GM23338 (cell line): ENCODE data around the gene MICAL3. TPM values are rescaled to one million over a fixed set of nuclear protein-coding genes. Genes with fewer than 3 reads are reported as not detected.

Experiments
- CREB1 ChIP-seq: fragments of 250-450 bp; sonication (Bioruptor Pico); IDR thresholded peaks from 2 replicates; pipeline ENCODE4 v1.5.0; 2020; ENCODE audit warnings: low read depth, mild to moderate bottlenecking, moderate library complexity
- NANOG ChIP-seq: IDR thresholded peaks from 2 replicates; pipeline ENCODE4 v1.6.1; 2016; ENCODE audit warnings: antibody characterized with exemption, borderline replicate concordance
- polyA plus RNA-seq: library from polyadenylated mRNA; unstranded; fragments of >200 nt; fragmentation: Nextera tagmentation; extraction: Ambion mirVana; gene quantifications from 2 replicates; pipeline ENCODE4 v1.2.1, GENCODE V29; 2016
- total RNA-seq: library from RNA; depleted of rRNA; stranded (reverse); fragments of >200 nt; shearing (Covaris generic); gene quantifications from 2 replicates; pipeline ENCODE4 v1.2.3, GENCODE V29; 2014
- TF ChIP-seq, protein P1 (sequence below): IDR thresholded peaks from one replicate; pipeline ENCODE4 v1.6.1; 2018; ENCODE audit warnings: antibody characterized with exemption; ENCODE audit not compliant: unreplicated experiment
- TF ChIP-seq, protein P2 (sequence below), 2 experiments: fragments of 200-600 bp in 1 of 2; sonication (generic) in 1 of 2; conservative IDR thresholded peaks; 2 replicates each; pipeline versions ENCODE4 v1.5.1 to v1.6.1; 2016 to 2017; ENCODE audit warnings: antibody characterized with exemption in 2 of 2, low read depth in 2 of 2, mild to moderate bottlenecking in 2 of 2, moderate library complexity in 1 of 2
- TF ChIP-seq, protein P3 (sequence below): fragments of 250-450 bp; sonication (Bioruptor Pico); IDR thresholded peaks from 2 replicates; pipeline ENCODE4 v1.5.0; 2020; ENCODE audit warnings: mild to moderate bottlenecking, moderate library complexity

Gene MICAL3
- total and polyA plus RNA-seq, 2 experiments from 2014 or later, result 10.1 to 33.9 TPM

DNA sequence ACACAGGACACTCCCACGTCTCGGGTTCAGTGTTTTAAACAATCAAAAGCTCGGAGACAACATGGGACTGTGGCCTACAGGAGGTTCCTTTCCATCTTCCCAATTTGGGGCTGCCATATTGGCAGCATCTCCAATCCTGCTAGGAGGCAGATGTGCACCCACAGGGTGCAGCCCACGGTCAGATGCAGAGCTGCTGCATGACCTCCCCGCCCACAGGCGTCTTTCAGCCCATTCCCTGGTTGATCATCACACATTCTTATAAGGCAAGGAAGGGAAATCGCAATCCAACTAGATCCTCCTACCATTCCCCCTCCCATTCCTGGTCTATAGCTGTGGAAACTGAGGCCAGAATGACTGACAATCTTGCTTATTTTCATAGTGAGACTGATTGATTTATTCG lies 121.4 kb downstream of the MICAL3 start (continued):
- TF ChIP-seq, protein P1, sequence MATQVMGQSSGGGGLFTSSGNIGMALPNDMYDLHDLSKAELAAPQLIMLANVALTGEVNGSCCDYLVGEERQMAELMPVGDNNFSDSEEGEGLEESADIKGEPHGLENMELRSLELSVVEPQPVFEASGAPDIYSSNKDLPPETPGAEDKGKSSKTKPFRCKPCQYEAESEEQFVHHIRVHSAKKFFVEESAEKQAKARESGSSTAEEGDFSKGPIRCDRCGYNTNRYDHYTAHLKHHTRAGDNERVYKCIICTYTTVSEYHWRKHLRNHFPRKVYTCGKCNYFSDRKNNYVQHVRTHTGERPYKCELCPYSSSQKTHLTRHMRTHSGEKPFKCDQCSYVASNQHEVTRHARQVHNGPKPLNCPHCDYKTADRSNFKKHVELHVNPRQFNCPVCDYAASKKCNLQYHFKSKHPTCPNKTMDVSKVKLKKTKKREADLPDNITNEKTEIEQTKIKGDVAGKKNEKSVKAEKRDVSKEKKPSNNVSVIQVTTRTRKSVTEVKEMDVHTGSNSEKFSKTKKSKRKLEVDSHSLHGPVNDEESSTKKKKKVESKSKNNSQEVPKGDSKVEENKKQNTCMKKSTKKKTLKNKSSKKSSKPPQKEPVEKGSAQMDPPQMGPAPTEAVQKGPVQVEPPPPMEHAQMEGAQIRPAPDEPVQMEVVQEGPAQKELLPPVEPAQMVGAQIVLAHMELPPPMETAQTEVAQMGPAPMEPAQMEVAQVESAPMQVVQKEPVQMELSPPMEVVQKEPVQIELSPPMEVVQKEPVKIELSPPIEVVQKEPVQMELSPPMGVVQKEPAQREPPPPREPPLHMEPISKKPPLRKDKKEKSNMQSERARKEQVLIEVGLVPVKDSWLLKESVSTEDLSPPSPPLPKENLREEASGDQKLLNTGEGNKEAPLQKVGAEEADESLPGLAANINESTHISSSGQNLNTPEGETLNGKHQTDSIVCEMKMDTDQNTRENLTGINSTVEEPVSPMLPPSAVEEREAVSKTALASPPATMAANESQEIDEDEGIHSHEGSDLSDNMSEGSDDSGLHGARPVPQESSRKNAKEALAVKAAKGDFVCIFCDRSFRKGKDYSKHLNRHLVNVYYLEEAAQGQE, result no peak
- TF ChIP-seq, protein P2, sequence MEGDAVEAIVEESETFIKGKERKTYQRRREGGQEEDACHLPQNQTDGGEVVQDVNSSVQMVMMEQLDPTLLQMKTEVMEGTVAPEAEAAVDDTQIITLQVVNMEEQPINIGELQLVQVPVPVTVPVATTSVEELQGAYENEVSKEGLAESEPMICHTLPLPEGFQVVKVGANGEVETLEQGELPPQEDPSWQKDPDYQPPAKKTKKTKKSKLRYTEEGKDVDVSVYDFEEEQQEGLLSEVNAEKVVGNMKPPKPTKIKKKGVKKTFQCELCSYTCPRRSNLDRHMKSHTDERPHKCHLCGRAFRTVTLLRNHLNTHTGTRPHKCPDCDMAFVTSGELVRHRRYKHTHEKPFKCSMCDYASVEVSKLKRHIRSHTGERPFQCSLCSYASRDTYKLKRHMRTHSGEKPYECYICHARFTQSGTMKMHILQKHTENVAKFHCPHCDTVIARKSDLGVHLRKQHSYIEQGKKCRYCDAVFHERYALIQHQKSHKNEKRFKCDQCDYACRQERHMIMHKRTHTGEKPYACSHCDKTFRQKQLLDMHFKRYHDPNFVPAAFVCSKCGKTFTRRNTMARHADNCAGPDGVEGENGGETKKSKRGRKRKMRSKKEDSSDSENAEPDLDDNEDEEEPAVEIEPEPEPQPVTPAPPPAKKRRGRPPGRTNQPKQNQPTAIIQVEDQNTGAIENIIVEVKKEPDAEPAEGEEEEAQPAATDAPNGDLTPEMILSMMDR (conservative IDR thresholded peaks at IDR 0.05; ENCODE audit: low read depth in 2 of 2), result no peak
- TF ChIP-seq CREB1 (CRISPR knock-in tag), result no peak
- no peak for TF ChIP-seq NANOG
- TF ChIP-seq, protein P3, sequence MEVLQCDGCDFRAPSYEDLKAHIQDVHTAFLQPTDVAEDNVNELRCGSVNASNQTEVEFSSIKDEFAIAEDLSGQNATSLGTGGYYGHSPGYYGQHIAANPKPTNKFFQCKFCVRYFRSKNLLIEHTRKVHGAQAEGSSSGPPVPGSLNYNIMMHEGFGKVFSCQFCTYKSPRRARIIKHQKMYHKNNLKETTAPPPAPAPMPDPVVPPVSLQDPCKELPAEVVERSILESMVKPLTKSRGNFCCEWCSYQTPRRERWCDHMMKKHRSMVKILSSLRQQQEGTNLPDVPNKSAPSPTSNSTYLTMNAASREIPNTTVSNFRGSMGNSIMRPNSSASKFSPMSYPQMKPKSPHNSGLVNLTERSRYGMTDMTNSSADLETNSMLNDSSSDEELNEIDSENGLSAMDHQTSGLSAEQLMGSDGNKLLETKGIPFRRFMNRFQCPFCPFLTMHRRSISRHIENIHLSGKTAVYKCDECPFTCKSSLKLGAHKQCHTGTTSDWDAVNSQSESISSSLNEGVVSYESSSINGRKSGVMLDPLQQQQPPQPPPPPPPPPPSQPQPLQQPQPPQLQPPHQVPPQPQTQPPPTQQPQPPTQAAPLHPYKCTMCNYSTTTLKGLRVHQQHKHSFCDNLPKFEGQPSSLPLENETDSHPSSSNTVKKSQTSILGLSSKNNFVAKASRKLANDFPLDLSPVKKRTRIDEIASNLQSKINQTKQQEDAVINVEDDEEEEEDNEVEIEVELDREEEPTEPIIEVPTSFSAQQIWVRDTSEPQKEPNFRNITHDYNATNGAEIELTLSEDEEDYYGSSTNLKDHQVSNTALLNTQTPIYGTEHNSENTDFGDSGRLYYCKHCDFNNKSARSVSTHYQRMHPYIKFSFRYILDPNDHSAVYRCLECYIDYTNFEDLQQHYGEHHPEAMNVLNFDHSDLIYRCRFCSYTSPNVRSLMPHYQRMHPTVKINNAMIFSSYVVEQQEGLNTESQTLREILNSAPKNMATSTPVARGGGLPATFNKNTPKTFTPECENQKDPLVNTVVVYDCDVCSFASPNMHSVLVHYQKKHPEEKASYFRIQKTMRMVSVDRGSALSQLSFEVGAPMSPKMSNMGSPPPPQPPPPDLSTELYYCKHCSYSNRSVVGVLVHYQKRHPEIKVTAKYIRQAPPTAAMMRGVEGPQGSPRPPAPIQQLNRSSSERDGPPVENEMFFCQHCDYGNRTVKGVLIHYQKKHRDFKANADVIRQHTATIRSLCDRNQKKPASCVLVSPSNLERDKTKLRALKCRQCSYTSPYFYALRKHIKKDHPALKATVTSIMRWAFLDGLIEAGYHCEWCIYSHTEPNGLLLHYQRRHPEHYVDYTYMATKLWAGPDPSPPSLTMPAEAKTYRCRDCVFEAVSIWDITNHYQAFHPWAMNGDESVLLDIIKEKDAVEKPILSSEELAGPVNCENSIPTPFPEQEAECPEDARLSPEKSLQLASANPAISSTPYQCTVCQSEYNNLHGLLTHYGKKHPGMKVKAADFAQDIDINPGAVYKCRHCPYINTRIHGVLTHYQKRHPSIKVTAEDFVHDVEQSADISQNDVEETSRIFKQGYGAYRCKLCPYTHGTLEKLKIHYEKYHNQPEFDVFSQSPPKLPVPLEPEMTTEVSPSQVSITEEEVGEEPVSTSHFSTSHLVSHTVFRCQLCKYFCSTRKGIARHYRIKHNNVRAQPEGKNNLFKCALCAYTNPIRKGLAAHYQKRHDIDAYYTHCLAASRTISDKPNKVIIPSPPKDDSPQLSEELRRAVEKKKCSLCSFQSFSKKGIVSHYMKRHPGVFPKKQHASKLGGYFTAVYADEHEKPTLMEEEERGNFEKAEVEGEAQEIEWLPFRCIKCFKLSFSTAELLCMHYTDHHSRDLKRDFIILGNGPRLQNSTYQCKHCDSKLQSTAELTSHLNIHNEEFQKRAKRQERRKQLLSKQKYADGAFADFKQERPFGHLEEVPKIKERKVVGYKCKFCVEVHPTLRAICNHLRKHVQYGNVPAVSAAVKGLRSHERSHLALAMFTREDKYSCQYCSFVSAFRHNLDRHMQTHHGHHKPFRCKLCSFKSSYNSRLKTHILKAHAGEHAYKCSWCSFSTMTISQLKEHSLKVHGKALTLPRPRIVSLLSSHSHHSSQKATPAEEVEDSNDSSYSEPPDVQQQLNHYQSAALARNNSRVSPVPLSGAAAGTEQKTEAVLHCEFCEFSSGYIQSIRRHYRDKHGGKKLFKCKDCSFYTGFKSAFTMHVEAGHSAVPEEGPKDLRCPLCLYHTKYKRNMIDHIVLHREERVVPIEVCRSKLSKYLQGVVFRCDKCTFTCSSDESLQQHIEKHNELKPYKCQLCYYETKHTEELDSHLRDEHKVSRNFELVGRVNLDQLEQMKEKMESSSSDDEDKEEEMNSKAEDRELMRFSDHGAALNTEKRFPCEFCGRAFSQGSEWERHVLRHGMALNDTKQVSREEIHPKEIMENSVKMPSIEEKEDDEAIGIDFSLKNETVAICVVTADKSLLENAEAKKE (CRISPR knock-in tag), result no peak
